Kidney capillary endothelial cell (primary cell): ENCODE data around the gene ZNF749.
A peak's percentile ranks its signal among the peaks of the same experiment; 100 is the strongest.
"Not testable (repeated sequence)": the region's sequence is repeated elsewhere in the genome, so short reads cannot be mapped to it uniquely, and the experiment has no call there.

ENCODE experiments used
- DNase-seq: peaks from one replicate; pipeline ENCODE4 v3.0.0-alpha.2; 2018; ENCODE audit warnings: low spot score

The ZNF749 gene

DNA sequence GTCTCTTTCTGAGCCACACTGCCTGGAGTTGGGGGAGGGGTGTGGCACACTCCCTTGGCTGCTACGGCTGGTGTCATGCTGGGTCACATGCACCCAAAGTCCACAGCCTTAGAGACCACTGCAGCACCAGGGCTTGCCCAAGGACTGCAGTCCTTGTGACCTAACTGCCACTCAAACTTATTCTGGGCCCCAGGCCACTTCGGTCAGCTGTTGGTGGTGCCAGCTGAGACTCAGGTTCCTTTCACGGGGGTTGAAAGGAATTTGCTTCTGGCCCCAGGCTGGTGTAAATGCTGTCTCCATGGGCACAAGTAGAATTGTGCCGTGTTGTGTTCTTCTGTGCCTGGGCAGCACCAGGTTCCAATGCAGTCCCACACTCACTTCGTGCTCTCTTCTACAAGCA lies 31.4 kb downstream of the ZNF749 start:
- DNase-seq = no peak

DNA sequence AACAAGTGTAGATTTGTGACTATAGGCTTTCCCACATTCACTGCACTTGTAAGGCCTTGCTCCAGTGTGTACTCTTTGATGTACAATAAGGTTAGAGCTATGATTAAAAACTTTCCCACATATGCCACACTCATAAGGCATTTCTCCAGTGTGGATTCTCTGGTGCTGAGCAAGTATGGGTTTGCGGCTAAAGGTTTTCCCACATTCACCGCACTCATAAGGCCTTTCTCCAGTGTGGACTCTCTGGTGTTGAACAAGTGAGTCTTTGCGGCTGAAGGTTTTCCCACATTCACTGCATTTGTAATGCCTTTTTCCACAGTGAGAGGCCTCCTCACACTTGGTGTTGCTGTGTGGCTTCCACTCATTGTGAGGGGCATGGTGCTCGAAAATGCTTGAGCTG lies 38.5 kb downstream of the ZNF749 start:
- no peak for DNase-seq

DNA sequence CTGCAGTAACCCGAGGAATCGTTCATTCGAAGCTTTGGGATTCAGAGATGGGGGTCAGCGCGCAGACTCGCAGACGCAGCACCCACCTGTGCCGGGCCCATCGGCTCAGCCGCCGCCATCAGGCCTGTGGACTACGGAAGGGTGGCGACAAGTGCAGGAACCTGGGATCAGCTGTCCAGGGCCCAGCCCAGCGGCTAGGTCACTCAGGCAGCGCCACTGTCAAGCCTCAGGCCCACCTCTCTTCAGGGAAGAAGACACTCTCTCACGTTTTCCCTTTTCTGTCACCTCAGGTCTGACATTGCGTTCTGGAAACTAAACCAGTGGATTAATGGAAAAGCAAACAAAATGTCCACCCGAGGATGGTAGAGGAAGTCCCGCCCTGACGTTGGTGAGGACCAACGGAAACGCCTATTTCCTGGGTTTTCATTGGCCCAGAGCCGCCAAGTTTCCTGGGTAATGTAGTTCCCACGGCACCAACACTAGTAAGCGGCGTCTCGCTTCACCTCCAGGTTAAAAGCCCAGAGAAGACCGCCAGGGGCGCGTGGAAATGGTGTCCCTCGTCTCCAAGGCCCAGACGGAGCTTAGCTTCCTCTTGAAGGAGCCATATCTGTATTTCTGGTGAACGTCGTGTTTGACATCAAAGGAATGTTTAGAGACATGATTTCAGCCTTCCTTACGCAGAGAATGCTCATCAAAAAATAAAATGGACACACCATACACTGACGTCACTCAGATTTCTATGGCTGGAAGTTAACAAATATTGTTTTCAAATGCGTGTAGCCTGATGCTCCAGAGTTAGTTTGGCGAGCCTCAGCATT lies 42.3 kb downstream of the ZNF749 start, which contains the start of gene ZNF772:
TSS of gene ZNF772 (minus strand) at position 376 of the 818 bp plus-strand sequence. CDS start at position 119, 257 bp downstream.
- peak; percentile 88 for DNase-seq

DNA sequence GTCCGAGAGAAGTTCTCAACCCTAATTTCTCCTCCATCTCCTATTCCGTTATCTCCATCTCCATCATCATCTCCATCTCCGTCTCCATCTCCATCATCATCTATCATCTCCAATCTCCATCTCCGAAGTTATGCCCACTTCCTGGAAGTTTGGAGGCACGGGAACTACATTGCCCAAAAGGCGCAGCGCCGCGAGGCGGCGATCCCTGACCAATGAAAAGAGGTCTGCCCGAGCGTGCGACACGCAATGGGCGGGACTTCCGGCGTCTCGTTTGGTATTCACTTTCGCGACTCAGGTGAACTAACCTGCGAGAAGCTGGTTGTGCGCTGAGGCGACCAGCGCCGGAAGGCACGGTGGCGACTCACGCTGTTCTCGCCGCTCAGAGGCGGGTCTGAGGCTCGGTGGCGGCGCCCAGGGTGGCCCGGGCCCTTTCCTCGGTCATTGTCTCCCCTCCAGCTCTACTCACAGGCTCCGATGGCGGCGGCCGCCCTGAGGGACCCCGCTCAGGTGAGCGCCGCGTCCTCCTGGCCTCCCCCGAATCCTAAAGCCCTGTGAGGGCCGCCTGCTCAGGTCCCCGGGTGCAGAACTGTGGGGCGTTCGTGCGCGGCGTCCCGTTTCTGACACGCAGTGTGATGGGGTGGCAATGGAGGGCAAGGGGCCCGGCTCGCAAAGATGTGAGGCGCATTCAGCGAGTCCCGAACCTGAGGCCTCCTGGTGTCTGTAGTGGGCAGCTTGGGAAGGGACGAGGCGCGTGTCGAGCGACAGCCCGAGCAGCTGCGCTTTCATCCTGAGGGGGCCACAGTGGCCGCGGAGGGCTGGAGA lies 52.6 kb downstream of the ZNF749 start, which contains the start of gene ZNF419:
TSS of gene ZNF419 (plus strand) at position 274 of the 822 bp plus-strand sequence. CDS start at position 475, 201 bp downstream.
- peak; percentile 80 for DNase-seq

DNA sequence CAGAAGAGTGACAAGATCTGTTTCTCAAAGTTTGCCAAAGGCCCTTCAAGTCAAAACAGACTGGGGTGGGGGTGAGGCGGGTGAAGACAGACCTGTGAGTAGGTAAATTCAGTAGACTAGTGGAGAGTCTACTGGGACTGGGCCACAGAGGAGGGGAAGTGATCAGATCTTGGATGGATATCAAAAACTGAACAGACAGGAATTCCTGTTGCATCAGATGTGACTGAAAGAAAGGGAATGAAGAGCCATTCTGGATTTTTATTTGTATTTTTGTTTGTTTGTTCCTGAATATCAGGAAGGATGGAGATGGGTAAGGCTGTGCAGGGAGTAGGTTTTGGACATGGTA lies 53.1 kb downstream of the ZNF749 start:
- not testable (repeated sequence) for DNase-seq
